Ishikawa (cell line): ENCODE measurements around the gene CSTF3.

Experiments
- CEBPB ChIP-seq: IDR thresholded peaks from 2 replicates; pipeline ENCODE4 v1.6.1; 2012
- CREB1 ChIP-seq: IDR thresholded peaks from 2 replicates; pipeline ENCODE4 v1.6.1; 2012; ENCODE audit warnings: low read depth
- EGR1 ChIP-seq: IDR thresholded peaks from 2 replicates; pipeline ENCODE4 v1.6.1; 2012
- EP300 ChIP-seq: IDR thresholded peaks from 2 replicates; pipeline ENCODE4 v1.6.1; 2012; ENCODE audit warnings: borderline replicate concordance
- FOXM1 ChIP-seq: IDR thresholded peaks from 2 replicates; pipeline ENCODE4 v1.6.1; 2012; ENCODE audit warnings: low read depth, borderline replicate concordance
- NFIC ChIP-seq: IDR thresholded peaks from 2 replicates; pipeline ENCODE4 v1.6.1; 2012
- RAD21 ChIP-seq: IDR thresholded peaks from 2 replicates; pipeline ENCODE4 v1.6.1; 2012; ENCODE audit warnings: low read depth
- REST ChIP-seq: IDR thresholded peaks from 2 replicates; pipeline ENCODE4 v1.6.1; 2012; ENCODE audit warnings: low read depth, mild to moderate bottlenecking
- TAF1 ChIP-seq: IDR thresholded peaks from 2 replicates; pipeline ENCODE4 v1.6.1; 2012; ENCODE audit warnings: low read depth, mild to moderate bottlenecking
- TCF12 ChIP-seq: IDR thresholded peaks from 2 replicates; pipeline ENCODE4 v1.6.1; 2012; ENCODE audit warnings: low read depth
- TEAD4 ChIP-seq: IDR thresholded peaks from 2 replicates; pipeline ENCODE4 v1.6.1; 2012
- YY1 ChIP-seq: IDR thresholded peaks from 2 replicates; pipeline ENCODE4 v1.6.1; 2012; ENCODE audit warnings: low read depth
- ZBTB7A ChIP-seq: IDR thresholded peaks from 2 replicates; pipeline ENCODE4 v1.6.1; 2012; ENCODE audit warnings: low read depth
- TF ChIP-seq, protein P1 (sequence below): IDR thresholded peaks from 2 replicates; pipeline ENCODE4 v1.6.1; 2012
- TF ChIP-seq, protein P2 (sequence below): IDR thresholded peaks from 2 replicates; pipeline ENCODE4 v1.6.1; 2012

CSTF3 gene

GRCh38 chr11:33134276-33134675 lies 27.0 kb downstream of the CSTF3 start:
- TF ChIP-seq TAF1 (no peak), NFIC (no peak), CREB1 (no peak), YY1 (no peak), EGR1 (no peak), RAD21 (no peak), ZBTB7A (no peak), TCF12 (no peak), EP300 (no peak), REST (no peak), CEBPB (no peak), FOXM1 (no peak), TEAD4 (no peak)
- TF ChIP-seq, protein P1, sequence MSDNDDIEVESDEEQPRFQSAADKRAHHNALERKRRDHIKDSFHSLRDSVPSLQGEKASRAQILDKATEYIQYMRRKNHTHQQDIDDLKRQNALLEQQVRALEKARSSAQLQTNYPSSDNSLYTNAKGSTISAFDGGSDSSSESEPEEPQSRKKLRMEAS: no peak
- TF ChIP-seq, protein P2, sequence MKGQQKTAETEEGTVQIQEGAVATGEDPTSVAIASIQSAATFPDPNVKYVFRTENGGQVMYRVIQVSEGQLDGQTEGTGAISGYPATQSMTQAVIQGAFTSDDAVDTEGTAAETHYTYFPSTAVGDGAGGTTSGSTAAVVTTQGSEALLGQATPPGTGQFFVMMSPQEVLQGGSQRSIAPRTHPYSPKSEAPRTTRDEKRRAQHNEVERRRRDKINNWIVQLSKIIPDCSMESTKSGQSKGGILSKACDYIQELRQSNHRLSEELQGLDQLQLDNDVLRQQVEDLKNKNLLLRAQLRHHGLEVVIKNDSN: no peak

GRCh38 chr11:33133761-33134160 lies 27.5 kb downstream of the CSTF3 start:
- TF ChIP-seq, protein P2: no peak
- TF ChIP-seq, protein P1: no peak
- TF ChIP-seq FOXM1 (no peak), EP300 (no peak), TAF1 (no peak)

- no peak for TF ChIP-seq RAD21
- TF ChIP-seq TCF12: no peak
- TF ChIP-seq CEBPB: no peak
- TF ChIP-seq REST: no peak
- no peak for TF ChIP-seq EGR1
- TF ChIP-seq EP300: no peak
- no peak for TF ChIP-seq NFIC
- TF ChIP-seq FOXM1: no peak
- no peak for TF ChIP-seq ZBTB7A
- no peak for TF ChIP-seq YY1
- no peak for TF ChIP-seq TAF1
- TF ChIP-seq, protein P1: no peak
- no peak for TF ChIP-seq TEAD4
- TF ChIP-seq, protein P2: no peak
- no peak for TF ChIP-seq CREB1
These were observed 28.8 kb downstream of the CSTF3 start for GRCh38 chr11:33132510-33132909.

DNA sequence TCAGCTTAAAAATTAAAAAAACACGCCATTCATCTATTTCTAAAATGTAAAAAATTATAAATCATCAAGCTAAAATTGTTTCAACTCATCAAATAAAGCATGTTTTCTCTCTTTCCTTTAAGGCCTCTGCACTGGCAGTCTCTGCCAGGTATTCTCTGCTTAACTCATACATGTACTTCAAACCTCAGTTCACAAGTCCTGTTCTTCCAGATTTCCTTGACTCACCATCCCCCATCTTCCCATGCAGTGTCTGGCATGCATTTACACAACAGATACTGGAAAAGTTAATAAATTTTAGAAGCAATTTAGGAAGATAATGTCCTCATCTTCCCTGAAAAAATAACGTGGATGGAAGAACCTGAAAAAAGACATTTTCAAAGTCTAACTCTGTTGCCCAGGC lies 32.5 kb downstream of the CSTF3 start:
- TF ChIP-seq EGR1 (no peak), YY1 (no peak), RAD21 (no peak), ZBTB7A (no peak), TAF1 (no peak), REST (no peak), TCF12 (no peak), FOXM1 (no peak), CEBPB (no peak), NFIC (no peak), CREB1 (no peak), TEAD4 (no peak), EP300 (no peak)
- TF ChIP-seq, protein P2: no peak
- TF ChIP-seq, protein P1: no peak
